Stomach (tissue), 9 donors: ENCODE data around the gene UGT1A8. TPM values are rescaled to one million over a fixed set of nuclear protein-coding genes. Genes with fewer than 3 reads are reported as not detected.

Experiments used
- DNase-seq, 2 donors: peaks; one replicate each; pipeline versions ENCODE4 v3.0.0 to v3.0.0-alpha.2; 2013 to 2019
- H3K27ac ChIP-seq, 5 donors: fragments of 200-600 bp in 4 of 5; sonication (generic) in 4 of 5; one replicate each; pipeline ENCODE4 v1.5.1; 2013 to 2019; ENCODE audit warnings: mild to moderate bottlenecking in 1 of 5, moderate library complexity in 1 of 5
- H3K27me3 ChIP-seq, 3 donors: fragments of 200-600 bp; sonication (generic); one replicate each; pipeline ENCODE4 v1.5.1; 2017 to 2019; ENCODE audit warnings: mixed run types in 1 of 3
- H3K36me3 ChIP-seq, 4 donors: fragments of 200-600 bp; sonication (generic); 1 replicate in 3 of 4; 2 replicates in 1 of 4; pipeline ENCODE4 v1.5.1; 2016 to 2019
- H3K4me1 ChIP-seq, 4 donors: fragments of 200-600 bp; sonication (generic); one replicate each; pipeline ENCODE4 v1.5.1; 2016 to 2019
- H3K4me3 ChIP-seq, 4 donors: fragments of 200-600 bp; sonication (generic) in 3 of 4; one replicate each; pipeline ENCODE4 v1.5.1; 2016 to 2019; ENCODE audit warnings: mild to moderate bottlenecking in 1 of 4
- H3K9me3 ChIP-seq, 4 donors: fragments of 200-600 bp; sonication (generic); one replicate each; pipeline ENCODE4 v1.5.1; 2016 to 2019
- CTCF ChIP-seq, 7 experiments: fragments of 450-650 bp in 4 of 7; fragments of 200-600 bp in 3 of 7; sonication (generic) in 3 of 7; IDR thresholded peaks; one replicate each; pipeline ENCODE4 v1.5.1; 2016 to 2019; ENCODE audit warnings: antibody characterized with exemption in 7 of 7, control low read depth in 2 of 7, mild to moderate bottlenecking in 1 of 7
- EP300 ChIP-seq: sonication (generic); formaldehyde crosslinking; IDR thresholded peaks from one replicate; pipeline ENCODE4 v1.6.1; 2017; ENCODE audit warnings: antibody characterized with exemption
- POLR2A ChIP-seq, 4 donors: fragments of 450-650 bp; IDR thresholded peaks; one replicate each; pipeline ENCODE4 v1.6.1; 2016; ENCODE audit warnings: antibody characterized with exemption in 4 of 4, control low read depth in 2 of 4, mild to moderate bottlenecking in 1 of 4, moderate library complexity in 1 of 4
- POLR2AphosphoS5 ChIP-seq, 3 donors: sonication (generic); formaldehyde crosslinking; IDR thresholded peaks; one replicate each; pipeline ENCODE4 v1.6.1; 2016; ENCODE audit warnings: antibody characterized with exemption in 3 of 3
- whole genome bisulfite sequencing, 5 donors: extraction: QIAGEN DNeasy Blood & Tissue Kit in 3 of 5; methylation state at CpG; one replicate each; pipeline versions ENCODE4 v1.1.5 to v1.1.7; 2013 to 2018; 5-methylcytosine and 5-hydroxymethylcytosine counted together
- intact Hi-C: fragments of 100-400 bp; cut with DNase I; formaldehyde crosslinking; loops from one replicate; pipeline ENCODE4 v1.15.1; 2023; ENCODE audit warnings: low total_unique reads
- polyA plus RNA-seq, 3 donors: library from polyadenylated mRNA; stranded (reverse); fragments of 200-250 nt; gene quantifications; one replicate each; pipeline ENCODE4 v1.2.3, GENCODE V29; 2013
- total RNA-seq, 5 donors: library from RNA; depleted of rRNA; stranded (reverse); fragments of >200 nt; gene quantifications; one replicate each; pipeline versions ENCODE4 v1.1.0 to v1.2.3, GENCODE V29; 2014 to 2016
- donor health status: healthy with polysubstance abuse.
- donor health status: Bipolar disorder and iron deficiency.
- donor health status: healthy.

Gene UGT1A8
- total and polyA plus RNA-seq, 8 donors = 2.3 to 7.2 TPM; not detected in 6

DNA sequence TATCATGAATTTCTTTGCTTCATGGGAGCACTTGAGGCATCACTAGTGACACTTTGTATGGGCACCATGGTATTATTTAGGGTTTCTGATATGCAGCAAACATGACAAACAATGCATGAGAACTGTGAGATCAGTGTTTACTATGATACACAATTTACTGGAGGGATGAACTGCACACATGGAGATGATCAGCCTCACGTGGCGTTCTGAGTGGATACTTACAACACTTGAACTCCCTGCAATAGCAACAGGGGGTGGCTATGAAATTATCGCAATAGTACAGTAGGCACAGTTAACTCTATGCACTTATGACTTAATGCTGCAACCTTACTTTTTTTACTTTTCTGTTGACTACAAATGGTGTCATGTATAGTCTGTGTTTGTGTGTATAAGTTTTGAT is 18.5 kb upstream of the UGT1A8 start:
- WGBS, 5 donors = 87 to 94% (median 89%) methylated on average over 3 of the region's 3 CpGs
- no peak for TF ChIP-seq EP300
- TF ChIP-seq CTCF (IDR thresholded peaks at IDR 0.05) = no peak
- TF ChIP-seq POLR2AphosphoS5 (IDR thresholded peaks at IDR 0.05) = no peak
- no peak for TF ChIP-seq POLR2A (IDR thresholded peaks at IDR 0.05)

GRCh38 chr2:233600386-233600785 is 17.0 kb upstream of the UGT1A8 start:
- WGBS, 5 donors = 66 to 86% (median 78%) methylated on average over 2 of the region's 2 CpGs

More for the DNA sequence above, 18.5 kb upstream of the UGT1A8 start:
- Histone ChIP-seq H3K27ac (no peak overlapping the region), H3K36me3 (no peaks in the 10 kb centered on the region), H3K4me1 (no peaks in the 10 kb centered on the region), H3K4me3 (no peak overlapping the region), H3K27me3 (peaks cover 0 to 10% (median 0%) of the 10 kb centered on the region in 3 donors), H3K9me3 (no peaks in the 10 kb centered on the region)
- intact Hi-C loops = no loop called here
- no peak for DNase-seq

DNA sequence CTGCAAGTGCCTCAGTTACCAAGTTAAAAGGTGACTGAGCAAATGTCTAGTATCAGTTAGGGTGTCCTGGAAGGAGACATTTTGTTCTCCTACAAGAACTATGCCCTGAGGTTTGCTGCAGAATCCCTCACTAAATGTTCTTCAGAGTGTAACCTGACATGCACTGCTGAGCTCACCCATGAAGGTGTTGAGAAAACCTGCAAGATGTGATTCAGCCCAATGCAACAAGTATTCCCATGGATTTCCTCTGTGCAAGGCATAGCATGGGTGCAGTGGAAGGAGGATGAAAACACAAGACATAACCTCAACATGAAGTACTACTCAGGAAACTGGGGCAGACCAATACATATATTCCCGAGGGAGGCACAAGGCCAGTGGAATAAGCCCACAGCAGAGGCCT is 15.4 kb upstream of the UGT1A8 start:
- peaks cover 0 to 10% (median 0%) of the 10 kb centered on the region in 3 donors for H3K27me3 ChIP-seq
- WGBS, 5 donors = 90 to 100% (median 97%) methylated on average over 1 of the region's 1 CpG
- no peak overlapping the region for H3K4me3 ChIP-seq
- no peaks in the 10 kb centered on the region for H3K9me3 ChIP-seq
- intact Hi-C loops = no loop called here
- no peaks in the 10 kb centered on the region for H3K36me3 ChIP-seq
- no peak overlapping the region for H3K27ac ChIP-seq
- DNase-seq = no peak
- H3K4me1 ChIP-seq = no peaks in the 10 kb centered on the region
- TF ChIP-seq EP300 (no peak), POLR2AphosphoS5 (IDR thresholded peaks at IDR 0.05) (no peak), CTCF (IDR thresholded peaks at IDR 0.05) (no peak), POLR2A (IDR thresholded peaks at IDR 0.05) (no peak)

More at GRCh38 chr2:233600386-233600785, 17.0 kb upstream of the UGT1A8 start:
- H3K9me3 ChIP-seq = no peaks in the 10 kb centered on the region
- DNase-seq = no peak
- H3K36me3 ChIP-seq = no peaks in the 10 kb centered on the region
- peaks cover 0 to 10% (median 0%) of the 10 kb centered on the region in 3 donors for H3K27me3 ChIP-seq
- TF ChIP-seq CTCF (IDR thresholded peaks at IDR 0.05) (no peak), POLR2A (IDR thresholded peaks at IDR 0.05) (no peak), POLR2AphosphoS5 (IDR thresholded peaks at IDR 0.05) (no peak), EP300 (no peak)
- no peak overlapping the region for H3K4me3 ChIP-seq
- intact Hi-C loops = no loop called here
- no peak overlapping the region for H3K27ac ChIP-seq
- no peaks in the 10 kb centered on the region for H3K4me1 ChIP-seq

GRCh38 chr2:233603520-233603919 is 13.9 kb upstream of the UGT1A8 start:
- no peaks in the 10 kb centered on the region for H3K9me3 ChIP-seq
- DNase-seq = no peak
- whole genome bisulfite sequencing, 5 donors = 81 to 90% (median 84%) methylated on average over 3 to 4 of the region's 4 CpGs
- no peaks in the 10 kb centered on the region for H3K36me3 ChIP-seq
- H3K4me3 ChIP-seq = no peak overlapping the region
- H3K27me3 ChIP-seq = peaks cover 0 to 10% (median 0%) of the 10 kb centered on the region in 3 donors
- TF ChIP-seq POLR2AphosphoS5 (IDR thresholded peaks at IDR 0.05) (no peak), EP300 (no peak), CTCF (IDR thresholded peaks at IDR 0.05) (no peak), POLR2A (IDR thresholded peaks at IDR 0.05) (no peak)
- no peak overlapping the region for H3K27ac ChIP-seq
- H3K4me1 ChIP-seq = no peaks in the 10 kb centered on the region
- intact Hi-C loops = no loop called here
